ENCODE results near the gene SLC6A11.

GRCh38 chr3:10806006-10806405 is 10.0 kb upstream of the SLC6A11 start:
- TF ChIP-seq, protein P1, sequence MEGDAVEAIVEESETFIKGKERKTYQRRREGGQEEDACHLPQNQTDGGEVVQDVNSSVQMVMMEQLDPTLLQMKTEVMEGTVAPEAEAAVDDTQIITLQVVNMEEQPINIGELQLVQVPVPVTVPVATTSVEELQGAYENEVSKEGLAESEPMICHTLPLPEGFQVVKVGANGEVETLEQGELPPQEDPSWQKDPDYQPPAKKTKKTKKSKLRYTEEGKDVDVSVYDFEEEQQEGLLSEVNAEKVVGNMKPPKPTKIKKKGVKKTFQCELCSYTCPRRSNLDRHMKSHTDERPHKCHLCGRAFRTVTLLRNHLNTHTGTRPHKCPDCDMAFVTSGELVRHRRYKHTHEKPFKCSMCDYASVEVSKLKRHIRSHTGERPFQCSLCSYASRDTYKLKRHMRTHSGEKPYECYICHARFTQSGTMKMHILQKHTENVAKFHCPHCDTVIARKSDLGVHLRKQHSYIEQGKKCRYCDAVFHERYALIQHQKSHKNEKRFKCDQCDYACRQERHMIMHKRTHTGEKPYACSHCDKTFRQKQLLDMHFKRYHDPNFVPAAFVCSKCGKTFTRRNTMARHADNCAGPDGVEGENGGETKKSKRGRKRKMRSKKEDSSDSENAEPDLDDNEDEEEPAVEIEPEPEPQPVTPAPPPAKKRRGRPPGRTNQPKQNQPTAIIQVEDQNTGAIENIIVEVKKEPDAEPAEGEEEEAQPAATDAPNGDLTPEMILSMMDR (IDR thresholded peaks at IDR 0.05) = no peak
- no peak for TF ChIP-seq EP300 (IDR thresholded peaks at IDR 0.05)
- TF ChIP-seq MAX (IDR thresholded peaks at IDR 0.05) = no peak
- no peak for TF ChIP-seq JUN (IDR thresholded peaks at IDR 0.05)
- TF ChIP-seq HMGXB4 (CRISPR knock-in tag; IDR thresholded peaks at IDR 0.05; ENCODE audit: borderline replicate concordance) = no peak
